Left lung (tissue), 10 donors: ENCODE results near the gene ZBTB20. TPM values are rescaled to one million over a fixed set of nuclear protein-coding genes. Genes with fewer than 3 reads are reported as not detected.

Experiments used
- ATAC-seq: fragments of 200-7000 bp; cut with Tn5 transposase; one replicate; pipeline ENCODE4 v1.9.1; 2020; ENCODE audit warnings: moderate library complexity
- DNase-seq, 4 donors: peaks; one replicate each; pipeline ENCODE4 v3.0.0-alpha.2; 2013 to 2020
- H3K27ac ChIP-seq, 2 donors: fragments of 200-600 bp; sonication (generic) in 1 of 2; one replicate each; pipeline versions ENCODE4 v1.5.0 to v1.8.0; 2020 to 2021
- H3K27me3 ChIP-seq, 2 donors: fragments of 200-600 bp; sonication (generic) in 1 of 2; one replicate each; pipeline versions ENCODE4 v1.5.0 to v1.8.0; 2020 to 2021
- H3K36me3 ChIP-seq, 2 donors: fragments of 200-600 bp; sonication (generic) in 1 of 2; one replicate each; pipeline versions ENCODE4 v1.5.0 to v1.8.0; 2020 to 2021
- H3K4me1 ChIP-seq, 2 donors: fragments of 200-600 bp; one replicate each; pipeline ENCODE4 v1.8.0; 2021
- H3K4me3 ChIP-seq, 2 donors: fragments of 200-600 bp; sonication (generic) in 1 of 2; one replicate each; pipeline versions ENCODE4 v1.5.0 to v1.8.0; 2020 to 2021; ENCODE audit warnings: mild to moderate bottlenecking in 1 of 2
- H3K9me3 ChIP-seq, 2 donors: fragments of 200-600 bp; sonication (generic) in 1 of 2; one replicate each; pipeline versions ENCODE4 v1.5.0 to v1.8.0; 2020 to 2021
- intact Hi-C, 2 donors: fragments of 100-400 bp; cut with DNase I; formaldehyde crosslinking; loops; one replicate each; pipeline versions ENCODE4 v1.11.2 to v1.14.2; 2022
- polyA plus RNA-seq, 6 donors: library from polyadenylated mRNA; unstranded; fragments of 120-200 nt; gene quantifications; one replicate each; pipeline ENCODE4 v1.2.1, GENCODE V29; 2013; ENCODE audit not compliant: insufficient read length in 6 of 6
- total RNA-seq, 2 donors: library from RNA; stranded (reverse); fragmentation: NEBNext Ultra II Directional; extraction: Animal tissue kit (Norgen Biotek cat#: 25700); gene quantifications; one replicate each; pipeline ENCODE4 v1.2.1, GENCODE V29; 2021
- TF ChIP-seq, protein P1 (sequence below), 2 donors: fragments of 200-600 bp; sonication (generic) in 1 of 2; IDR thresholded peaks; one replicate each; pipeline versions ENCODE4 v1.5.0 to v1.8.0; 2021; ENCODE audit warnings: antibody characterized with exemption in 2 of 2
- donor health status: DM: no; HTN: yes; CAD: no.
- donor health status: DM: no; HTN: no; CAD: no.

Gene ZBTB20
- total and polyA plus RNA-seq, 8 donors, result 1.1 to 63.5 (median 6.0) TPM

DNA sequence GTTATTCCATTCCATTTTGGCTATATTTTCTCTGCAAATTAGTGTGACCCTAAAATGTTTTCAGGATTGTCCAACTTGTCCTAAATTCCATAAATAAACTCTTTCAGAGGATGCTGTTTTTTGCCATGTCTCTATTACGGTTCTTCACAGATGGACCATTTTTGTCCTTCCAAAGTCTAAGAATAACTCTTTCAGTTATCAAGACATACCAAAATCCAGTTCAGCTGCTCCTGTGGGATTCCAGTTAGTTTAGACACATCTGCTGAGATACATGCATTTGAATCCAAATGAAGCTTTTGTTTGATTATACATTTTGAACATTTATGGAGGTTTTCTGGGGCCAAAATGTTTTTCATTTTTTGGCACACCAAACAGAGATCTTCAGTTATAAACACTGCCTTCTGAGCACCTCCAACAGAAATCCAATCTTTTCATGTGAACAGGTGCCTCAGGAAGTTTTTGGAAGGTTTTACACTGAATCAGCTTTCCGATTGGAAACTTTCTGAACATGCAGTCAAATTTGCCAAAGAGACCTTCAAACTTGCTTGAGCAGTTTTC is 772.6 kb downstream of the ZBTB20 start:
- H3K4me1 ChIP-seq, result no peaks in the 10 kb centered on the region
- no peak overlapping the region for H3K27ac ChIP-seq
- TF ChIP-seq, protein P1, sequence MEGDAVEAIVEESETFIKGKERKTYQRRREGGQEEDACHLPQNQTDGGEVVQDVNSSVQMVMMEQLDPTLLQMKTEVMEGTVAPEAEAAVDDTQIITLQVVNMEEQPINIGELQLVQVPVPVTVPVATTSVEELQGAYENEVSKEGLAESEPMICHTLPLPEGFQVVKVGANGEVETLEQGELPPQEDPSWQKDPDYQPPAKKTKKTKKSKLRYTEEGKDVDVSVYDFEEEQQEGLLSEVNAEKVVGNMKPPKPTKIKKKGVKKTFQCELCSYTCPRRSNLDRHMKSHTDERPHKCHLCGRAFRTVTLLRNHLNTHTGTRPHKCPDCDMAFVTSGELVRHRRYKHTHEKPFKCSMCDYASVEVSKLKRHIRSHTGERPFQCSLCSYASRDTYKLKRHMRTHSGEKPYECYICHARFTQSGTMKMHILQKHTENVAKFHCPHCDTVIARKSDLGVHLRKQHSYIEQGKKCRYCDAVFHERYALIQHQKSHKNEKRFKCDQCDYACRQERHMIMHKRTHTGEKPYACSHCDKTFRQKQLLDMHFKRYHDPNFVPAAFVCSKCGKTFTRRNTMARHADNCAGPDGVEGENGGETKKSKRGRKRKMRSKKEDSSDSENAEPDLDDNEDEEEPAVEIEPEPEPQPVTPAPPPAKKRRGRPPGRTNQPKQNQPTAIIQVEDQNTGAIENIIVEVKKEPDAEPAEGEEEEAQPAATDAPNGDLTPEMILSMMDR (IDR thresholded peaks at IDR 0.05), result no peak
- no peak for DNase-seq
- H3K4me3 ChIP-seq, result no peak overlapping the region
- ATAC-seq, result no peak
- H3K27me3 ChIP-seq, result no peaks in the 10 kb centered on the region
- H3K36me3 ChIP-seq, result peaks cover 0 to 14% of the 10 kb centered on the region in 2 donors
- intact Hi-C loops, result no loop called here
- H3K9me3 ChIP-seq, result no peaks in the 10 kb centered on the region

DNA sequence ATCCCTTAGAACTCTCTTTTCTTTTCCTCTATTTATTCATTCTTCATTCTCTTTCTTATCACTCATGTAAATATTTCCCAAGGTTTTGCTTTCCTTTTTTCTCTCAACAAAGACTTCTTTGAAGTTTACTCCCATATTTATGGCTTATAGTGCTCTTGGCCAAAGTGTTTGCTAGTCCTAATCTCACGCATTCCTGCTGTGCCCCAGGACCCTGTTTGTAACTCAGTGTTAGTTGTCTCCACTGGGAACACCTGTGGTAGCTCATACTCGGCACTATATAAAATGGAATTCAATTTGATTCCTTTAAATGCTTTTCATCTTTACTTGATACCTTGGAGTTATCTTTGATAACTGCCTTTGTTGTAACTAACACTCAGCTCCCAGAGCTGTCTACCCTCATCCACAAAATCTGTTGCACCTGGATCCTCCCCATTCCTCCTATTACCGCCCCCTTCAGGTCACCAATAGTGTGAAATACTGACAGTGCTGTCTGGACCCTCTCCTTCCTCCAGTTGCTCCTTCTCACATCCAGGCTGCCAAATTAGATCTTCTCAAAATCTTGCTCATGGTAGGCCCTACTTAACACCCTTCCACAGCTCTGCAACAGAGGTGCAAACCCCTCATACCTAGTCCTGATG is 776.4 kb downstream of the ZBTB20 start:
- ATAC-seq (no peak), DNase-seq (no peak)
- H3K4me1 ChIP-seq, result no peaks in the 10 kb centered on the region
- intact Hi-C loops, result no loop called here
- TF ChIP-seq, protein P1 (IDR thresholded peaks at IDR 0.05), result no peak
- H3K4me3 ChIP-seq, result no peak overlapping the region
- H3K27ac ChIP-seq, result no peak overlapping the region
- no peaks in the 10 kb centered on the region for H3K27me3 ChIP-seq
- H3K36me3 ChIP-seq, result no peaks in the 10 kb centered on the region
- no peaks in the 10 kb centered on the region for H3K9me3 ChIP-seq

DNA sequence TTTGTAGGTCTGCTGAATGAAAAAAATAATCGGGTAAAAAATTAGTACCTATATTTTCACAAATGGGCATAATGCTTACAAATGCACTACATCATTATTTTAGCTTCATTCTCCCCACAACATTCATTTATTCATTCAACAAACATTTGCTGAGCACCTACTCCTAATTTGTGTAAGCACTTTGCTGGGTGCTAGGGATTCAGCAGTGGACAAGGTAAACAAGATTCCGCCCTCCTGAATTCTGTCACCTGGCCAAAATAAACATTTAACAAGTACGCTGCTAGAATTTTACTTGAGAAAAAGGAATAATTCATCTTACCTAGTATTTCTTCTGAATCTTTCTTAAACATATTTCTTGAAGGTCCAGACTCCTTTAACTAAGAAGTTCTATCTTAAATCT is 781.2 kb downstream of the ZBTB20 start:
- intact Hi-C loops, result no loop called here
- ATAC-seq (peak; percentile 73), DNase-seq (no peak)
- H3K36me3 ChIP-seq, result no peaks in the 10 kb centered on the region
- no peaks in the 10 kb centered on the region for H3K27me3 ChIP-seq
- TF ChIP-seq, protein P1 (IDR thresholded peaks at IDR 0.05), result no peak
- no peak overlapping the region for H3K4me3 ChIP-seq
- no peaks in the 10 kb centered on the region for H3K4me1 ChIP-seq
- no peaks in the 10 kb centered on the region for H3K9me3 ChIP-seq
- H3K27ac ChIP-seq, result no peak overlapping the region

DNA sequence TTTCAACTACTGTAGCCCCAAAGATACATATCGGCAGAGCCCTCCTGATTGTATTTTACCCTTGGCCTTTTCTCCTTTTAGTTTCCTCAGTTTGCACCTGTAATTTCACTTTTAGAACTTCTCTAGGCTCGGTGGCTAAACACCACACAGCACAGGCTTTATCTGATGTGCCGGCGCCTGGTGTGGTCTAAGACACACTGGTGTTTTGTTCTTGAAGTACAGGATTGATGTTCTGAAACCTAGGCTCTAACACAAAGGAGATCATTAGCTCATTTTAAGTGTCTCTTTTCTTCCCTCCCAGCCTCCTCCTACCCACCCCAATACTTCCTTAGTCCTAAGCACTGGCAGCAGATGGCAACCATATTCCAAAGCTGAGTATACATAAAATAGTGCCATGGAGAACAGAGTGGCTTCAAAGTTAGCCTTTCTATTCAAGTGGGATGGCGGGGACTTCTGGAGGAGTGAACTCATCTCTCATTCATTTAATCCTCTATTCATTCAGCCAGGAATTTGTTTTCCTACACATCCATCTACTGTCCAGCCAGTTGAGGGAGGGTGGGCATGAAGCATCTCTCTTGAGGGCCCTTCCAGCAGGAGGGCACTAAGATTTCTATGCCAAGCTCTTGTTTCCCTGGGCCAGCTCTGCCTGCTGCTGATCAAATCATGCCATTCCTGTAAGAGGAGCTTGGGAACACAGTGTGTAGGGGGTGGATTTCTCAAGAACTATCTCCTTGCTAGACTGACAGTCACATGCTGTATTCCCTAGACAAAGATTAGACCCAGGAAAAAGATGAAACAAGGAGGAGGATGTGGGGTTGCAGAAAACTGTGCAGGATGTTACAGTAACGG is 782.1 kb downstream of the ZBTB20 start:
- DNase-seq, result no peak
- Histone ChIP-seq H3K4me3 (no peak overlapping the region), H3K27ac (no peak overlapping the region), H3K36me3 (no peaks in the 10 kb centered on the region), H3K9me3 (no peaks in the 10 kb centered on the region), H3K4me1 (no peaks in the 10 kb centered on the region), H3K27me3 (no peaks in the 10 kb centered on the region)
- ATAC-seq, result no peak
- TF ChIP-seq, protein P1 (IDR thresholded peaks at IDR 0.05), result no peak
- intact Hi-C loops, result no loop called here

DNA sequence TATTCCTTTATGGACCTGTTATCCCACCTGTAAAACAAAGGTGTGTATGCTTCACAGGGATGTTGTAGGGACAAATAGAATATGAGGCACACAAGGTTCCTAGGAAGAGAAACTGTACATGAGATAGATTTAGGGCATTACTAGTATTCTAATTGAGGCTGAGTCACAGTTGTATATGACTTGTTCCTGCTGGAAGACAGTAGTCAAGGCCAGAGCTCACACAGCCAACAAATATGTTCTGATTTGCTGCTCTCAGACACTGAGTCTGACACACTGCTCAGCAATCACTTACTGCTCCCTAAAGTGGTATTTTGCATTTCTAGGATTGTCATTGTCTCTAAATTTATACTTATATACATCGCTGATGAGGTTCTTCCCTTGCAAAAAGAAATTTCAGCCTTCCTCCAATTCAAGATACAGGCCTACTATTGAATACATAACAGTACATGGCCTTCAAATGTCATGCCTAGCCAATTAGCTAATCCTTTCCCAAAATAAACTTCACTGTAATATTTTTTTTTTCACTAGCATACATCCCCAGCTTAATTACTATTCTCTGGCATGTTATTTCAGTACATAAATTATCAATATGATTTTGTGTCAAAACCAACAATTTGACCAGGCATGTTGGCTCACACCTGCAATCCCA is 783.4 kb downstream of the ZBTB20 start:
- Histone ChIP-seq H3K4me3 (no peak overlapping the region), H3K4me1 (no peaks in the 10 kb centered on the region), H3K27ac (peak overlapping the region in 1 of 2 donors; percentile 28), H3K27me3 (no peaks in the 10 kb centered on the region), H3K9me3 (no peaks in the 10 kb centered on the region), H3K36me3 (no peaks in the 10 kb centered on the region)
- TF ChIP-seq, protein P1 (IDR thresholded peaks at IDR 0.05), result no peak
- DNase-seq (no peak), ATAC-seq (peak; percentile 56)
- intact Hi-C loops, result no loop called here
